Jurkat, Clone E6-1 (cell line): ENCODE data around the gene C11orf86. TPM values are rescaled to one million over a fixed set of nuclear protein-coding genes. Genes with fewer than 3 reads are reported as not detected.
"Not testable (repeated sequence)": the region's sequence is repeated elsewhere in the genome, so short reads cannot be mapped to it uniquely, and the experiment has no call there.

ENCODE experiments used
- DNase-seq: peaks from one replicate; pipeline ENCODE4 v3.0.0-alpha.2; 2011; ENCODE audit warnings: low read depth, low spot score
- H3K4me3 ChIP-seq: 2 replicates; pipeline ENCODE4 v1.5.1; 2011; ENCODE audit warnings: mild to moderate bottlenecking, low read length, control low read depth, moderate library complexity
- polyA plus RNA-seq: library from polyadenylated mRNA; unstranded; fragments of >200 nt; gene quantifications from one replicate; pipeline ENCODE4 v1.2.1, GENCODE V29; 2012; ENCODE audit warnings: missing spikeins; ENCODE audit not compliant: insufficient read length, insufficient read depth

Gene C11orf86, protein sequence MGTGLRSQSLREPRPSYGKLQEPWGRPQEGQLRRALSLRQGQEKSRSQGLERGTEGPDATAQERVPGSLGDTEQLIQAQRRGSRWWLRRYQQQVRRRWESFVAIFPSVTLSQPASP
- polyA plus RNA-seq, result not detected

- DNase-seq, result no peak
- H3K4me3 ChIP-seq, result no peak within 1 kb of the TSS
These were observed at the start of gene C11orf86 for GRCh38 chr11:66974724-66975404. TSS of gene C11orf86 (plus strand) at chr11:66975304. CDS start at chr11:66975363, 59 bp downstream.

- no peak overlapping the region for H3K4me3 ChIP-seq
- DNase-seq, result no peak
These were observed 45.4 kb upstream of the C11orf86 start for GRCh38 chr11:66929753-66930152.

DNA sequence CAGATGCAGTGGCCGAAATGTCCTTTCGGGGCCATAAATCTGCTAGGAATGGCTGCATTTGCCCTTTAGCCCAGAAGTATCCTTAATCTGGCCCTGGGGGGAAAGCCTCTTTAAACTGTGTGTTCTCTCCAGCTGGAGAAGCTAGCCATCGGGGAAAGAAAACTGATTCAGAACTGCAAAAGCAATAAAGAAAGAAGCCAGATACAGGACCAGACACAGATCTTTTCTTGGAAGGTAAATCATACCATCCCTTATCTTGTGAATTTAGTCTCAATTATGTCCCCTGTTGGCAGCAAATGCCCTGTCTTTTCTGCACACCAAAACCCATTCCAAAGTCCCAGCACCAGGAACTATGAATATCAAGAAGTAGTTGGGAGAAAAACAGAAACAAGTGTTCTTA, 42.6 kb upstream of the C11orf86 start:
- DNase-seq, result no peak
- H3K4me3 ChIP-seq, result no peak overlapping the region

DNA sequence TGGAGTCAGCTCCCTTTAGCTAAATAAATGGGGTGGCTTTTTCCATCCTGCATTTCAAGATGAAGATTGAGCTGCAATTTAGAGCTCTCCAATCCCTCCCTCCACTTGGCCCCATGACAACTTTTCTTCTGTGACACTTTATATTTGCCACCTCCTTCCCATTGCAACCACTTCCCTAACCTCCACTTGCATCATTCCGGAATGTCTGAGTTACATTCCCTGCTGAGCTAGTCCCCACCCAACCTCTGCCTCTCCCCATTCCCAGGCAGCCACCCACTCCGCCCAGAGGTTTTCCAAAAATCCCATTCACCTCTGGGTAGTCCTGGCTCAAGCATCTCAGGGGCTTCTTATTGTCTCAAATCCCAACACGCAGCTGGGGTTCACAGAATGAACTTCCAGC, 41.6 kb upstream of the C11orf86 start:
- no peak for DNase-seq

GRCh38 chr11:66934950-66935779, 39.9 kb upstream of the C11orf86 start:
- no peak overlapping the region for H3K4me3 ChIP-seq
- no peak for DNase-seq

More for the DNA sequence above, 41.6 kb upstream of the C11orf86 start:
- no peak overlapping the region for H3K4me3 ChIP-seq

DNA sequence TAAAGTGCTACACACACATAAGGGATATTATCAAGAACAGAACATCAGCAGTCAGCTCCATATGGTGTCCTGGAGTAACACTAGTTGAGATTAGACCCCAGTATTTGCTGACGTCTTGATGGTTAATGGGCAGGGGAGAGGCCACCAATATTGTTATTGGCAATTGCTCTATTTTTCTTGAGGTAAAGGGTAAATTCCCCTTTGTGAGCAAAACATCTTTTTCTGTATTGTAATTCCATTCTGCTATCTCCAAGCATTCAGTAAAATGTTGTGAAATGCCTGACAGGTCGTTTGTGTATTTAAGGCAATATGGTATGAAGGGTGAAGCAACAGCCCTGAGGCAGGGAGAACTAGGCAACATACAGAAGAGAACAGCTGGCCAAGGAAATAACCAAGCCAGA, 38.8 kb upstream of the C11orf86 start:
- no peak for DNase-seq
- H3K4me3 ChIP-seq, result no peak overlapping the region

GRCh38 chr11:66937193-66937733, 37.8 kb upstream of the C11orf86 start:
- no peak overlapping the region for H3K4me3 ChIP-seq
- no peak for DNase-seq

- H3K4me3 ChIP-seq, result no peak overlapping the region
- DNase-seq, result no peak
These were observed 36.4 kb upstream of the C11orf86 start for GRCh38 chr11:66938582-66939135.

- no peak overlapping the region for H3K4me3 ChIP-seq
- DNase-seq, result no peak
These were observed 25.0 kb upstream of the C11orf86 start for GRCh38 chr11:66950112-66950535.

GRCh38 chr11:66951135-66951534, 24.0 kb upstream of the C11orf86 start:
- no peak for DNase-seq
- H3K4me3 ChIP-seq, result no peak overlapping the region

DNA sequence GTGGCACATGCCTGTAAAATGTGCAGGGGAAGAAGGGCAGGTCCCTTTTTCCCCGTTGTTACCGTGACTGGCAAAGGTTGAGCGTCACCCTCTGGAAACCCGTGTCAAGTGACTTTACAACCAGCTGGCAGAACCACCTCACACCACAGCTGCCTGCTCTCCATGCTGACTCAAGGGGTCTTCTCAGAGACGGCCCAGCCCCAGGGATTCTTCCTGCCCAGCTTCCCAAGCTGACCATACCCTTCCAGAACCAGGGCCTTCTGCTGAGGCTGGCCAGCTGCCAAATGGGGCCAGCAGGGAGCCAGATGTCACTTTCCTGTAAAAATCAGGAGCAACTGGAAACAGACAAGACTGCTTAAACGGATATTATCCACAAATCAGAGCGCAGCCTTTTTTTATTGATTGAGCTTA, 23.2 kb upstream of the C11orf86 start:
- no peak overlapping the region for H3K4me3 ChIP-seq
- DNase-seq, result no peak

DNA sequence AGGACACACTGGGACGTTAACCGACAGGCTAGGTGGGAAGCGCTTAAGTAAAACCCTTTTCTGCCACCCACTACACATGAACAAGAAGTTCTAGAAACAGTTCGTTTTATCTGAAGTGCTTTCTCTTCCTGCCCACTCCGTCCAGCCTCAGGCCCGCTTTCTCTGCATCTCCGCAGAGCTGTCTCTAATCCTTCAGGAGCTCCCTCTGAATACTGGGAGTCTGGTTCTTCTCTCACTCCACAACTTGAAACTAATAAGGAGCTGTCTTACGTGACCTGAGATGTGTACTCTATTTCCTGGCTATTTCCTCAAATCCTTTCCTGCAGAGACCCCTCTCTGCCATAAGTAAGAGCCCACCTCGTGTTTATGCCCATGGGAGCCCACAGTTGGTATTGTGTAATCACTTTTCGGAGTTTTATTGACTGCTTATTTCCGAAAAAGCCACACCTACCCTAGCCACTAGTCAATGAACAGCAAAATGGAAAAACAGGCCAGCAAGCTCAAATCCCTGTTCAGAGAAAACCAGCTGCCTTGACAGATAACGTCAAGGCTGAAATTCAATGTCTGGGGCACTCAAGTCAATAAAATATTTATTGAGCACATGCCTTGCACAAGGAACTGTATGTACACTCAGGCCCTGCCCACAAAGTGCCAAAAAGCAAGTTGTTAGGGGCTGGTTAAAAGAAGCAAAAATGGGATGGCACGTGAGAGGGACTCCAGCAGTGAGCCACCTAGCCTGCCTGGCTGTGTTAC, 21.8 kb upstream of the C11orf86 start:
- DNase-seq, result no peak
- H3K4me3 ChIP-seq, result no peak overlapping the region

DNA sequence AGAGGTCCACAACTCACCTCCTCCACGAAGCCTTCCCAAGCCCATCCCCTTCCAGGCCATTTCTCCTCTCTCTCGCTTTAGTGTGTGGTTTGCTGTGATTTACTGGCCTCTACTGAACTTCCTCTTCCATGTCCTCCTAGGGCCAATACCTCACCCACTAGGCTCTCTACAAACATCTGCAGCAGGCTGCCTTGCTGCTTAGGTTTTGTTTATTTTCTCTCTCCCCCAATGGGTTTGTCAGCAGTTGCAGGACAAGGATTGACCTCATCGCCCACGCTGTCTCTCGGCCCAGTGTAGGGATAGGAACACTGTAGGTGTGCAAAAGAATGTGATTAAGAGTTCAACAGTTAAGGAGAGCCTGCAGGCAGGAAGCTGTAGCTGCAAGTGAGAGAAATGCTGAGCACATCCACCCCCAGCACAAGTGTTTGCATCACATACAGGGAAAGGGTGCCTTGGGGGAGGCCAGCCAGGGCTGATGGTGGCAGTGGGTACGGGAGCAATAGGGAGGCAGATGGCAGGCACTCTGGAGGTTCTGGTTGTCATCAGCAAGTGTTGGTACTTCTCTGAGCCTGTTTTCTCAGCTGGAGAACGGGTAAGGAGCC, 18.3 kb upstream of the C11orf86 start:
- H3K4me3 ChIP-seq, result no peak overlapping the region
- no peak for DNase-seq

GRCh38 chr11:66957971-66958231, 17.2 kb upstream of the C11orf86 start:
- peak overlapping the region; percentile 63 for H3K4me3 ChIP-seq
- DNase-seq, result no peak

GRCh38 chr11:66958232-66958955, 16.7 kb upstream of the C11orf86 start, which contains the start of gene PC:
TSS of gene PC (minus strand) at chr11:66958383. CDS start at chr11:66872159, 86,224 bp downstream.
- DNase-seq, result peak; percentile 99
- peak within 1 kb of the TSS; percentile 63 for H3K4me3 ChIP-seq

DNA sequence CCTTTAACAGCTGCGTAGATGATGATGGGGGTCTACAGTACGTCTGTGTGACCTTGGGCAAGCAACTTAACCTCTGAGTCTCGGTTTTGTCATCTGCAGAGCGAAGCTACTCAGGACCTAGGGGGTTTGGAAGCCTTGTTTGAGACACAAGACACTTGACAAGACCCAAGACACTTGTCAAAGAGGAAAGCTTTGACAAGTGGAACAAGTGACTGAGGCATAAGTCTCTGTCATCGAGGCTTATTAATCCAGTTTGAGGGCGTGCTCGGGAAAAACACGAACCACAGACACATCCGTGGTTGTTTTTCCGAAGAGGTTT, 16.2 kb upstream of the C11orf86 start:
- peak overlapping the region; percentile 63 for H3K4me3 ChIP-seq
- no peak for DNase-seq

DNA sequence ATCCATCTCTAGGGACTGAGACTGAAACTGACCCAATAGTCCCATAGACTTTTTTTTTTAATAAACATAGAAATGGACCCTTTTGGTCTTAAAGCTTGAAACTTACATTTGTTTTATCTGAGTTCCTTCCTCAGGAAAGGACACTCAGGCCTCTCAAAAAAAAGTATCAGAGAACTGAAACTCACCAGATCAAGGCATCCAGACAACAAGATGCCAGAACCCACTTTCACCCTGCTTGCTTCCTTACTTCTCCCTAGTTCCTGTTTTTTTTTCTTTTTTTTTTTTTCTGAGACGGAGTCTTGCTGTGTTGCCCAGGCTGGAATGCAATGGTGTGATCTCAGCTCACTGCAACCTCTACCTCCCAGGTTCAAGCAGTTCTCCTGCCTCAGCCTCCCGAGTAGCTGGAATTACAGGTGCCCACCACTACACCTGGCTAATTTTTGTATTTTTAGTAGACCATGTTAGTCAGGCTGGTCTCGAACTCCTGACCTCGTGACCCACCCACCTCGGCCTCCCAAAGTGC, 13.4 kb upstream of the C11orf86 start:
- not testable (repeated sequence) for DNase-seq, H3K4me3 ChIP-seq

- no peak overlapping the region for H3K4me3 ChIP-seq
- DNase-seq, result no peak
These were observed 12.9 kb upstream of the C11orf86 start for GRCh38 chr11:66962247-66962646.
